Cardiac fibroblast (primary cell): ENCODE results near the gene SNAP91.

Experiments used
- DNase-seq, 2 donors: peaks; one replicate each; pipeline versions ENCODE4 v3.0.0 to v3.0.0-alpha.2; 2010; ENCODE audit warnings: low read depth in 2 of 2
- H3K4me3 ChIP-seq, 2 donors: replicated peaks in 1 of 2; 1 replicate in 1 of 2; 2 replicates in 1 of 2; pipeline ENCODE4 v1.5.1; 2011; ENCODE audit warnings: low read depth in 2 of 2, low read length in 2 of 2, mild to moderate bottlenecking in 2 of 2, moderate library complexity in 1 of 2
- CTCF ChIP-seq: IDR thresholded peaks from one replicate; pipeline ENCODE4 v1.5.1; 2011; ENCODE audit warnings: low read depth, mild to moderate bottlenecking, low read length, inconsistent platforms

The SNAP91 gene

GRCh38 chr6:83518816-83519480 is 190.0 kb downstream of the SNAP91 start:
- peak; percentile 13 for TF ChIP-seq CTCF
- no peak overlapping the region for H3K4me3 ChIP-seq
- peak; percentile 29 to 47 for DNase-seq

GRCh38 chr6:83517500-83517899 is 191.4 kb downstream of the SNAP91 start:
- no peak for DNase-seq
- no peak for TF ChIP-seq CTCF
- no peak overlapping the region for H3K4me3 ChIP-seq

- peak; percentile 79 for TF ChIP-seq CTCF
- no peak overlapping the region for H3K4me3 ChIP-seq
- peak; percentile 80 for DNase-seq
These were observed 193.9 kb downstream of the SNAP91 start for GRCh38 chr6:83514866-83515466.

GRCh38 chr6:83514466-83514865 is 194.4 kb downstream of the SNAP91 start:
- no peak overlapping the region for H3K4me3 ChIP-seq
- TF ChIP-seq CTCF, result no peak
- DNase-seq, result no peak

GRCh38 chr6:83511901-83512681 is 196.8 kb downstream of the SNAP91 start, which contains the start of gene PRSS35:
TSS of gene PRSS35 (plus strand) at chr6:83512534. CDS start at chr6:83523442, 10,908 bp downstream.
- H3K4me3 ChIP-seq, result peak within 1 kb of the TSS; percentile 50 to 56
- peak; percentile 84 for TF ChIP-seq CTCF
- peak; percentile 52 to 59 for DNase-seq

GRCh38 chr6:83511266-83511665 is 197.6 kb downstream of the SNAP91 start:
- no peak for TF ChIP-seq CTCF
- DNase-seq, result no peak
- no peak overlapping the region for H3K4me3 ChIP-seq
